Mesenchymal stem cell (in vitro differentiated cells and primary cell): ENCODE measurements around the gene PRRC2B.

Source experiments
- DNase-seq: peaks from one replicate; pipeline ENCODE4 v3.0.0-alpha.2; 2013
- H2AFZ ChIP-seq: one replicate; pipeline ENCODE4 v1.6.1; 2013; ENCODE audit warnings: low read depth, mild to moderate bottlenecking, control low read depth, inconsistent platforms, low read length, moderate library complexity
- H2AK5ac ChIP-seq: 2 replicates; pipeline ENCODE4 v1.6.1; 2013; ENCODE audit warnings: low read length, moderate library complexity, mild to moderate bottlenecking, inconsistent platforms; ENCODE audit not compliant: severe bottlenecking
- H2BK120ac ChIP-seq: one replicate; pipeline ENCODE4 v1.6.1; 2013; ENCODE audit warnings: low read depth, mild to moderate bottlenecking, inconsistent platforms, low read length, moderate library complexity
- H2BK12ac ChIP-seq, 2 experiments: one replicate each; pipeline ENCODE4 v1.6.1; 2013; ENCODE audit warnings: inconsistent platforms in 2 of 2, low read length in 2 of 2, mild to moderate bottlenecking in 2 of 2, moderate library complexity in 2 of 2, control low read depth in 1 of 2
- H2BK15ac ChIP-seq: one replicate; pipeline ENCODE4 v1.6.1; 2013; ENCODE audit warnings: mild to moderate bottlenecking, low read depth, inconsistent platforms; ENCODE audit not compliant: poor library complexity, severe bottlenecking
- H2BK5ac ChIP-seq: 2 replicates; pipeline ENCODE4 v1.6.1; 2013; ENCODE audit warnings: low read depth, mild to moderate bottlenecking, low read length, control low read depth, inconsistent platforms; ENCODE audit not compliant: poor library complexity, severe bottlenecking
- H3K14ac ChIP-seq, 2 experiments: one replicate each; pipeline ENCODE4 v1.6.1; 2013; ENCODE audit warnings: inconsistent platforms in 2 of 2, low read length in 2 of 2, control low read depth in 1 of 2, mild to moderate bottlenecking in 1 of 2, moderate library complexity in 1 of 2
- H3K18ac ChIP-seq, 2 experiments: one replicate each; pipeline ENCODE4 v1.6.1; 2013; ENCODE audit warnings: inconsistent platforms in 2 of 2, low read length in 2 of 2, control low read depth in 1 of 2, low read depth in 1 of 2, mild to moderate bottlenecking in 1 of 2
- H3K23ac ChIP-seq, 2 experiments: one replicate each; pipeline ENCODE4 v1.6.1; 2013; ENCODE audit warnings: inconsistent platforms in 2 of 2, low read length in 2 of 2, mild to moderate bottlenecking in 2 of 2, moderate library complexity in 2 of 2, control low read depth in 1 of 2
- H3K27ac ChIP-seq: 2 replicates; pipeline ENCODE4 v1.5.1; 2013; ENCODE audit warnings: mild to moderate bottlenecking, moderate library complexity, low read length, control low read depth, inconsistent platforms; ENCODE audit not compliant: poor library complexity, severe bottlenecking
- H3K27me3 ChIP-seq, 2 experiments: 2 replicates each; pipeline versions ENCODE4 v1.6.1 to v1.7.0; 2013; ENCODE audit warnings: low read length in 2 of 2, mild to moderate bottlenecking in 2 of 2, moderate library complexity in 2 of 2, control low read depth in 1 of 2, inconsistent platforms in 1 of 2; ENCODE audit not compliant: control insufficient read depth in 1 of 2, insufficient read depth in 1 of 2
- H3K36me3 ChIP-seq, 2 experiments: 2 replicates each; pipeline versions ENCODE4 v1.6.1 to v1.7.0; 2013; ENCODE audit warnings: low read length in 2 of 2, control low read depth in 1 of 2, inconsistent platforms in 1 of 2, low read depth in 1 of 2, mild to moderate bottlenecking in 1 of 2; ENCODE audit not compliant: insufficient read depth in 2 of 2, control insufficient read depth in 1 of 2
- H3K4ac ChIP-seq, 2 experiments: one replicate each; pipeline ENCODE4 v1.6.1; 2013; ENCODE audit warnings: inconsistent platforms in 2 of 2, low read length in 2 of 2, mild to moderate bottlenecking in 2 of 2, moderate library complexity in 2 of 2, control low read depth in 1 of 2, low read depth in 1 of 2
- H3K4me1 ChIP-seq: 2 replicates; pipeline ENCODE4 v1.6.1; 2013; ENCODE audit warnings: low read depth, low read length, control low read depth; ENCODE audit not compliant: control insufficient read depth, insufficient read depth
- H3K4me2 ChIP-seq: 2 replicates; pipeline ENCODE4 v1.6.1; 2013; ENCODE audit warnings: low read length, mild to moderate bottlenecking, inconsistent platforms; ENCODE audit not compliant: poor library complexity, severe bottlenecking
- H3K4me3 ChIP-seq, 2 experiments: 2 replicates each; pipeline versions ENCODE4 v1.5.1 to v1.7.0; 2013; ENCODE audit warnings: low read length in 2 of 2, mild to moderate bottlenecking in 2 of 2, control low read depth in 1 of 2, low read depth in 1 of 2; ENCODE audit not compliant: insufficient read depth in 1 of 2
- H3K79me1 ChIP-seq: replicated peaks from 2 replicates; pipeline ENCODE4 v1.6.1; 2013; ENCODE audit warnings: mild to moderate bottlenecking, control low read depth, low read length, inconsistent platforms; ENCODE audit not compliant: poor library complexity, severe bottlenecking
- H3K9ac ChIP-seq: 2 replicates; pipeline ENCODE4 v1.7.0; 2013; ENCODE audit warnings: mild to moderate bottlenecking, low read length, moderate library complexity
- H3K9me3 ChIP-seq: 2 replicates; pipeline ENCODE4 v1.7.0; 2013; ENCODE audit warnings: mild to moderate bottlenecking, low read length; ENCODE audit not compliant: control insufficient read depth
- H4K8ac ChIP-seq: one replicate; pipeline ENCODE4 v1.6.1; 2013; ENCODE audit warnings: inconsistent platforms, mild to moderate bottlenecking, low read length, moderate library complexity
- H4K91ac ChIP-seq: one replicate; pipeline ENCODE4 v1.6.1; 2013; ENCODE audit warnings: mild to moderate bottlenecking, low read length, inconsistent platforms
- WGBS: methylation state at CpG from one replicate; pipeline ENCODE4 v1.1.7; 2013; ENCODE audit warnings: mixed read lengths; 5-methylcytosine and 5-hydroxymethylcytosine counted together

PRRC2B gene

DNA sequence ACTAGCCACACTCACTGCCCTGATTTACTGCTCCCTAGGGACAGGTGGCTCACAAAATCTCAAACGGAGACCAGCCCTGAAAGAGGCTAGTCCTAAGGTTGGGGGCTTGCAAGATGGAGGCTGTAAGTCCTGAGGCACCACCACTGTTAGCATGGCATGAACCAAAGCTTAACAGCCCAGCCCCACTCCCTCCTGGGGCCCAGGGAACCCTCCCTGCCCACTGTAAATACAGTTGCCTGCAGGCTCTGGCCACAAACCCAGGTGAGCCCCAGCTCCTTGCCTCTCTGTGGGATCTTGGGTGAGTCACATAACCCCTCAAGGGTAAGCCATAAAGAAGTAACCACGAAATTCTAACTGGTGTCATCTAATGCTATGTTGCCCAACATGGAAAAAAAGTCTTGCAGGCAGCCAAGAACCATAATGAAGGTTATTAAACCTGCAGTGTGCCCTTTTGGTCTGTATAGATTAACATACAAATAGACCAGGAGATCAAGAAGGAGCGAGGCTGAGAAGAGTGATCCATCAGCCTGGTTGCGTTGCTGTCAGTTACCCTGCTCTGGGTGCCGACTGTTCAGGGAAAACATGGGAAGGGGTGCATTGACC is 107.2 kb downstream of the PRRC2B start:
- Histone ChIP-seq H3K4me1 (peaks cover 24% of the 10 kb centered on the region), H2AFZ (no peak overlapping the region), H4K8ac (no peak overlapping the region), H3K9ac (no peak overlapping the region), H3K27me3 (no peaks in the 10 kb centered on the region), H3K27ac (peak overlapping the region; percentile 18), H3K36me3 (peaks cover 51 to 53% of the 10 kb centered on the region in 2 experiments), H3K79me1 (peaks cover 38% of the 10 kb centered on the region), H3K18ac (no peak overlapping the region), H2BK15ac (no peak overlapping the region), H3K14ac (no peak overlapping the region), H2BK120ac (no peak overlapping the region), H3K9me3 (no peaks in the 10 kb centered on the region), H2BK5ac (no peak overlapping the region), H4K91ac (no peak overlapping the region), H2BK12ac (no peak overlapping the region), H3K4ac (no peak overlapping the region), H3K4me3 (peak overlapping the region in 1 of 2 experiments; percentile 91), H2AK5ac (no peak overlapping the region), H3K4me2 (no peak overlapping the region), H3K23ac (no peak overlapping the region)
- DNase-seq, result peak; percentile 80
- 63% methylated on average over 5 of the region's 5 CpGs for WGBS

GRCh38 chr9:131502781-131503625 is 109.1 kb downstream of the PRRC2B start, which contains the start of gene POMT1:
Gene POMT1 (plus strand): TSS chr9:131502918. CDS start chr9:131504219, 1,301 bp downstream.
- Histone ChIP-seq H2BK15ac (no peak within 1 kb of the TSS), H2AK5ac (no peak within 1 kb of the TSS), H3K79me1 (peaks cover 29% of the 10 kb centered on the region), H4K8ac (peak within 1 kb of the TSS; percentile 60), H2BK12ac (peak within 1 kb of the TSS in 1 of 2 experiments; percentile 51), H3K27ac (peak within 1 kb of the TSS; percentile 17), H2BK5ac (no peak within 1 kb of the TSS), H3K9ac (peak within 1 kb of the TSS; percentile 86), H3K4me3 (peak within 1 kb of the TSS; percentile 65 to 91), H3K23ac (peak within 1 kb of the TSS in 1 of 2 experiments; percentile 51), H3K36me3 (peaks cover 40 to 46% of the 10 kb centered on the region in 2 experiments), H2BK120ac (no peak within 1 kb of the TSS), H3K4me1 (peaks cover 24% of the 10 kb centered on the region), H3K9me3 (no peaks in the 10 kb centered on the region), H3K27me3 (no peaks in the 10 kb centered on the region), H2AFZ (peak within 1 kb of the TSS; percentile 74), H3K4ac (peak within 1 kb of the TSS in 1 of 2 experiments; percentile 83), H3K14ac (peak within 1 kb of the TSS in 1 of 2 experiments; percentile 97), H3K4me2 (peak within 1 kb of the TSS; percentile 83), H4K91ac (peak within 1 kb of the TSS; percentile 2), H3K18ac (peak within 1 kb of the TSS in 1 of 2 experiments; percentile 73)
- peak; percentile 83 for DNase-seq
- WGBS, result under 1% methylated on average over 83 of the region's 83 CpGs

DNA sequence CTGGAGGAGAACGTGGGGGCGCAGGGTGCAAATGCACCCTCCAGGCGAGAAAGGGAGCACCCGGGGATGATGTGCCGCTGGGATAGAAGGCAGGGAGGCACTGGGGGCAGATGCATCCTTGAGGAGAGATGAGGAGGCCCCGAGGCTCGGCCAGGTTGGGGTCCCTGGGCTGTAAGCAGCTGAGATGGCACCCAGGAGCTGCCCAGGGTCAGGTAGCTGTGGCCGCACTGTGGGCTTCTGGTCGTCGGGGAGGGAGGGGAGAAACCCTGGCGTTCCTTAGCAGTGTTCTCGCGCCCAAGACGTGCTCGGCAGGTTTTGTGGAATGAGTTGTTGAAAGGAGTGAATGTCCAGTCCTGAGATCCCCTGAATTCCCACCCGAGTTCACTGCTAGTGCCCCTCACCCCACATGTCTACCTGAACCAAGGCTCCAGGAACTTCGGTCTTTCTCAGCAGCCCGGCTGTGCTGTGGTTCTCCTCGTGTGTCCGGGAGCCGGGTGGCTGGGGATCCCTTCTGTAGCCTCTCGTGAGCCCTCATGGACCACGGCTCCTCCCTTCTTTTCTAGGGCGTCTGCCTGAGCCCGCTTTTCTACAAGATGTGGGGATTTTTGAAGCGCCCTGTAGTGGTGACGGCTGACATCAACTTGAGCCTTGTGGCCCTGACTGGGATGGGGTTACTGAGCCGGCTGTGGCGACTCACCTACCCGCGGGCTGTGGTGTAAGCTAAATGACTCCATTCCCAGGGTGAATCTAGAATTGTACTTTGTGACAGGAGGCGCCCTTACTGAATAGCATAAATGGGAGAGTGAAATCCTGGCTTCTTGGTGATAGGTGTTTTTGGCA is 110.0 kb downstream of the PRRC2B start:
- Histone ChIP-seq H3K36me3 (peaks cover 33 to 41% of the 10 kb centered on the region in 2 experiments), H2AK5ac (no peak overlapping the region), H3K4me3 (peak overlapping the region; percentile 65 to 91), H3K4me2 (peak overlapping the region; percentile 83), H2BK12ac (peak overlapping the region in 1 of 2 experiments; percentile 51), H2BK5ac (no peak overlapping the region), H3K4ac (peak overlapping the region in 1 of 2 experiments; percentile 83), H3K14ac (peak overlapping the region in 1 of 2 experiments; percentile 97), H3K4me1 (peaks cover 24% of the 10 kb centered on the region), H2AFZ (peak overlapping the region; percentile 74), H3K27ac (no peak overlapping the region), H4K8ac (no peak overlapping the region), H2BK120ac (no peak overlapping the region), H4K91ac (no peak overlapping the region), H3K9ac (peak overlapping the region; percentile 86), H3K9me3 (no peaks in the 10 kb centered on the region), H3K23ac (peak overlapping the region in 1 of 2 experiments; percentile 37), H3K18ac (peak overlapping the region in 1 of 2 experiments; percentile 73), H3K27me3 (no peaks in the 10 kb centered on the region), H3K79me1 (peaks cover 25% of the 10 kb centered on the region), H2BK15ac (no peak overlapping the region)
- 46% methylated on average over 27 of the region's 32 CpGs for WGBS
- DNase-seq, result peak; percentile 62
